Keratinocyte (primary cell): ENCODE results near the gene LY6G6D. TPM values are rescaled to one million over a fixed set of nuclear protein-coding genes. Genes with fewer than 3 reads are reported as not detected.

Experiments
- DNase-seq: peaks from one replicate; pipeline ENCODE4 v3.0.0-alpha.2; 2011; ENCODE audit warnings: low read depth, missing footprints, low spot score
- FAIRE-seq: peaks from 2 replicates; lab custom pipeline; 2011; peaks lifted over from hg19 to GRCh38; lab: Jason Lieb, UNC
- H2AFZ ChIP-seq: 2 replicates; pipeline ENCODE4 v1.6.0; 2012; ENCODE audit warnings: low read length, control low read depth, inconsistent platforms; ENCODE audit not compliant: control insufficient read depth
- H3K27ac ChIP-seq: 2 replicates; pipeline ENCODE4 v1.5.1; 2011; ENCODE audit warnings: low read length; ENCODE audit not compliant: control insufficient read depth, insufficient read depth
- H3K27me3 ChIP-seq: 3 replicates; pipeline ENCODE4 v1.6.0; 2011; ENCODE audit warnings: low read length; ENCODE audit not compliant: control insufficient read depth, insufficient read depth; ENCODE audit errors: extremely low read depth
- H3K36me3 ChIP-seq, 2 experiments: 2 replicates in 1 of 2; 3 replicates in 1 of 2; pipeline ENCODE4 v1.5.1; 2011; ENCODE audit warnings: low read length in 2 of 2, mild to moderate bottlenecking in 1 of 2; ENCODE audit not compliant: control insufficient read depth in 2 of 2, insufficient read depth in 2 of 2; ENCODE audit errors: extremely low read depth in 1 of 2
- H3K4me1 ChIP-seq: 3 replicates; pipeline ENCODE4 v1.5.1; 2011; ENCODE audit warnings: low read length; ENCODE audit not compliant: control insufficient read depth, insufficient read depth; ENCODE audit errors: extremely low read depth
- H3K4me2 ChIP-seq: 3 replicates; pipeline ENCODE4 v1.6.0; 2011; ENCODE audit warnings: low read depth, low read length; ENCODE audit not compliant: control insufficient read depth, insufficient read depth; ENCODE audit errors: extremely low read depth
- H3K4me3 ChIP-seq, 3 experiments: fragments of 200-600 bp in 1 of 3; sonication (generic) in 1 of 3; 2 replicates in 2 of 3; 3 replicates in 1 of 3; pipeline ENCODE4 v1.5.1; 2011 to 2016; ENCODE audit warnings: low read length in 3 of 3, mild to moderate bottlenecking in 3 of 3, control low read depth in 2 of 3, inconsistent platforms in 1 of 3, low read depth in 1 of 3, mixed read lengths in 1 of 3, mixed run types in 1 of 3, moderate library complexity in 1 of 3; ENCODE audit not compliant: control insufficient read depth in 2 of 3, insufficient read depth in 2 of 3; ENCODE audit errors: extremely low read depth in 1 of 3
- H3K79me2 ChIP-seq: 2 replicates; pipeline ENCODE4 v1.6.0; 2012; ENCODE audit warnings: low read length; ENCODE audit not compliant: control insufficient read depth, insufficient read depth
- H3K9ac ChIP-seq: 3 replicates; pipeline ENCODE4 v1.6.0; 2011; ENCODE audit warnings: low read length; ENCODE audit not compliant: control insufficient read depth, insufficient read depth; ENCODE audit errors: extremely low read depth
- H3K9me1 ChIP-seq: 3 replicates; pipeline ENCODE4 v1.6.0; 2011; ENCODE audit warnings: low read length; ENCODE audit not compliant: control insufficient read depth, insufficient read depth; ENCODE audit errors: extremely low read depth
- H3K9me3 ChIP-seq: 2 replicates; pipeline ENCODE4 v1.5.1; 2012; ENCODE audit warnings: low read depth, low read length; ENCODE audit not compliant: control insufficient read depth
- H4K20me1 ChIP-seq: 3 replicates; pipeline ENCODE4 v1.6.0; 2011; ENCODE audit warnings: low read length; ENCODE audit not compliant: control insufficient read depth, insufficient read depth; ENCODE audit errors: extremely low read depth
- EZH2 ChIP-seq: IDR thresholded peaks from one replicate; pipeline ENCODE4 v1.6.1; 2012; ENCODE audit warnings: inconsistent platforms, mild to moderate bottlenecking, low read length, moderate library complexity
- dilution Hi-C: fragments of 300-500 bp; cut with MboI; formaldehyde crosslinking; loops from one replicate; pipeline ENCODE4 v1.7.0; 2020; ENCODE audit warnings: low sequenced_read_pairs; ENCODE audit not compliant: extremely low pct_ligation_motif_present
- polyA plus RNA-seq, 5 experiments: library from polyadenylated mRNA; depleted of rRNA in 3 of 5; stranded (reverse) in 3 of 5; stranded (forward) in 1 of 5; unstranded in 1 of 5; fragments of >200 nt; gene quantifications; 1 replicate in 1 of 5; 2 replicates in 3 of 5; 3 replicates in 1 of 5; pipeline versions ENCODE4 v1.2.1 to v1.2.3, GENCODE V29; 2011 to 2012; ENCODE audit warnings: missing spikeins in 2 of 5, low read depth in 1 of 5, low replicate concordance in 1 of 5
- TF ChIP-seq, protein P1 (sequence below), 3 experiments: IDR thresholded peaks in 1 of 3; conservative IDR thresholded peaks in 1 of 3; optimal IDR thresholded peaks in 1 of 3; 2 replicates in 2 of 3; 3 replicates in 1 of 3; pipeline versions ENCODE3 to v1.5.1; 2011; ENCODE audit warnings: low read length in 3 of 3, mild to moderate bottlenecking in 3 of 3, moderate library complexity in 2 of 3, control low read depth in 1 of 3, inconsistent platforms in 1 of 3; ENCODE audit not compliant: insufficient read depth in 2 of 3; ENCODE audit errors: extremely low read depth in 1 of 3

The LY6G6D gene
- polyA plus RNA-seq, 1 donor (not counting 4 experiments of a cell fraction or from before 2014, with no cell fraction given) = 0.33 TPM

GRCh38 chr6:31697555-31697954 lies 17.6 kb upstream of the LY6G6D start:
- Histone ChIP-seq H3K9me1 (no peaks in the 10 kb centered on the region), H3K36me3 (peaks cover 13 to 15% of the 10 kb centered on the region in 2 experiments), H4K20me1 (no peaks in the 10 kb centered on the region), H2AFZ (no peak overlapping the region), H3K27ac (no peak overlapping the region), H3K9me3 (no peaks in the 10 kb centered on the region), H3K4me3 (no peak overlapping the region), H3K4me2 (no peak overlapping the region), H3K4me1 (peaks cover 9% of the 10 kb centered on the region), H3K9ac (no peak overlapping the region), H3K27me3 (no peaks in the 10 kb centered on the region), H3K79me2 (peaks cover 18% of the 10 kb centered on the region)
- dilution Hi-C loops = no loop called here
- no peak for FAIRE-seq
- DNase-seq = no peak
- no peak for TF ChIP-seq EZH2
- TF ChIP-seq, protein P1, sequence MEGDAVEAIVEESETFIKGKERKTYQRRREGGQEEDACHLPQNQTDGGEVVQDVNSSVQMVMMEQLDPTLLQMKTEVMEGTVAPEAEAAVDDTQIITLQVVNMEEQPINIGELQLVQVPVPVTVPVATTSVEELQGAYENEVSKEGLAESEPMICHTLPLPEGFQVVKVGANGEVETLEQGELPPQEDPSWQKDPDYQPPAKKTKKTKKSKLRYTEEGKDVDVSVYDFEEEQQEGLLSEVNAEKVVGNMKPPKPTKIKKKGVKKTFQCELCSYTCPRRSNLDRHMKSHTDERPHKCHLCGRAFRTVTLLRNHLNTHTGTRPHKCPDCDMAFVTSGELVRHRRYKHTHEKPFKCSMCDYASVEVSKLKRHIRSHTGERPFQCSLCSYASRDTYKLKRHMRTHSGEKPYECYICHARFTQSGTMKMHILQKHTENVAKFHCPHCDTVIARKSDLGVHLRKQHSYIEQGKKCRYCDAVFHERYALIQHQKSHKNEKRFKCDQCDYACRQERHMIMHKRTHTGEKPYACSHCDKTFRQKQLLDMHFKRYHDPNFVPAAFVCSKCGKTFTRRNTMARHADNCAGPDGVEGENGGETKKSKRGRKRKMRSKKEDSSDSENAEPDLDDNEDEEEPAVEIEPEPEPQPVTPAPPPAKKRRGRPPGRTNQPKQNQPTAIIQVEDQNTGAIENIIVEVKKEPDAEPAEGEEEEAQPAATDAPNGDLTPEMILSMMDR (optimal IDR thresholded peaks at IDR 0.05 in 1 of 3, IDR thresholded peaks at IDR 0.05 in 1 of 3, conservative IDR thresholded peaks at IDR 0.05 in 1 of 3; ENCODE audit: extremely low read depth in 1 of 3, insufficient read depth in 2 of 3, low read length in 3 of 3) = no peak

- no peak overlapping the region for H3K4me2 ChIP-seq
- no peaks in the 10 kb centered on the region for H3K9me1 ChIP-seq
- H3K4me1 ChIP-seq = peaks cover 9% of the 10 kb centered on the region
- dilution Hi-C loops = no loop called here
- H3K79me2 ChIP-seq = peaks cover 19% of the 10 kb centered on the region
- no peak overlapping the region for H3K27ac ChIP-seq
- no peak overlapping the region for H3K4me3 ChIP-seq
- no peak overlapping the region for H2AFZ ChIP-seq
- H3K9ac ChIP-seq = no peak overlapping the region
- TF ChIP-seq, protein P1 (optimal IDR thresholded peaks at IDR 0.05 in 1 of 3, IDR thresholded peaks at IDR 0.05 in 1 of 3, conservative IDR thresholded peaks at IDR 0.05 in 1 of 3; ENCODE audit: extremely low read depth in 1 of 3, insufficient read depth in 2 of 3, low read length in 3 of 3) = no peak
- TF ChIP-seq EZH2 = no peak
- DNase-seq = no peak
- FAIRE-seq = no peak
- H4K20me1 ChIP-seq = no peaks in the 10 kb centered on the region
- peaks cover 0 to 3% of the 10 kb centered on the region in 2 experiments for H3K36me3 ChIP-seq
- no peaks in the 10 kb centered on the region for H3K27me3 ChIP-seq
- H3K9me3 ChIP-seq = no peaks in the 10 kb centered on the region
These were observed 14.3 kb upstream of the LY6G6D start for GRCh38 chr6:31700740-31701401.
